NCI-H1048 (cell line): Measurements from ENCODE around the gene ALK.

ENCODE experiments used
- DNase-seq: peaks from one replicate; lab custom pipeline; 2025; lab: John Stamatoyannopoulos, UW

Gene ALK

DNA sequence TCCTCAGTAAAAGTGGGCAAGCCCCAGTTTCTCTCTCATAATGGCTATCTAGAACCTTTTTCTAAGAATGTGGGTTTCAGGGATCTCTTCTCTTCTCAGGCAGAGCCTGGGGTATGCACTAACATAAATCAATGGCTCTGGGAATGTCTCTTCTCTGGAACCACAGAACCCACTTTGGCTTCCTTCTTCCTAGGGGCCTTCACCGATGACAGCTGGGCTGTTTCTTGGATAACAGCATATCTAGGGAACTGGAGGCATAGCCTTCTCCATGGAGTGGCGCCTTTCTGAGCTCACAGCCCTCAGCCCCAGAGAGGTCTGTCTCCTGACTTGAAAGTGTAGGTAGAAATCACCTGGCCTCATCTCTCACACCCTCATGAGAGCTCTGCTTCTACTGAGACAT lies 558.3 kb downstream of the ALK start:
- no peak for DNase-seq

DNA sequence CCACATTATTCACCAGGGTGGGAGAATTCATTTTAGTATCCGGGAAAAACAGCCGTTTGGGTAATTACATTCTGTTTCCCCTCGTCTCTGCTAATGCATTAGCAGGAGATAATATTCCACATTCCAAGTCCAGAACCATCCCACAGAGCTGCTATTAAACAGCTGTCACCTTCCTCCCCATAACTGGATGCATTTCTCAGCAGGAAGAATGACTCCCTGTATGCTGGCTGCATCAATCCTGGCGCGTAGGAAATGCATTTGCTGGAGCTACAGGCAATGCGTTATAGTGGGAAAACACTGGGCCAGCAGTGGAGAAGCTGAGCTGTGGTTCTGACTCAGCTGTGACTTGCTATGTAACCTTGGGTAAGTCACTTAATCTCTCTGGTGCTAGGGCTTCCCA lies 560.2 kb downstream of the ALK start:
- no peak for DNase-seq

DNA sequence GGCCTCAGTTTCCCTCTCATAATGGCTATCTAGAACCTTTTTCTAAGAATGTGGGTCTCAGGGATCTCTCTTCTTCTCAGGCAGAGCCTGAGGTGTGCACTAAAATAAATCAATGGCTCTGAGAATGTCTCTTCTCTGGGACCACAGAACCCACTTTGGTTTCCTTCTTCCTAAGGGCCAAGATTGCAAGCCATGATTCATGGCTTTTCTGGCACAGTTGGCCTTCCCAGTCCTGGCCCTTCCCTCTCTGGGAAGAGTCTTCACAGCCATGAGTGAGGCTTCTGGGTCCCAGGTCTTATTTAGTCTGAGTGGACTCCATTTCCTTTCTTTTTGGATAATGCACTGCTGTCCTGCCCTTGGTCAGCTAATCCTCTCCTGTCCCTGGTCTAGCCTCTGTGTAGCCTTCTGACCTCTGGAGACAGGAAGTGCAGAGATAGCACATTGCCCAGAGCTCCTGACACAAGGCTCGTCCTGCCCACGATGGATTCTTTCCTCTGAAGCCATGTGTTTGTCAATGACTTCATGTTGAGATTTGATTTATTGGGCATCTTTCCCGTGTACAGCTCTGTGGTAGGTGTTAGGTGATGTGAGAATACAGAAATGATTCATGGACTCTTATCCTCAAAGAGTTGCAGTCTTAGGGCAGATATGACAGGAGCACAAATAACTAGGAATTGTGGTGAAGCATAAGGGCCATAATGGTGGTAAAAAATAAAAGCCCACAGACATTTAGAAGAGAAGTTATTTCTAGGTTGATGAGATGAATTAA lies 561.2 kb downstream of the ALK start:
- no peak for DNase-seq

DNA sequence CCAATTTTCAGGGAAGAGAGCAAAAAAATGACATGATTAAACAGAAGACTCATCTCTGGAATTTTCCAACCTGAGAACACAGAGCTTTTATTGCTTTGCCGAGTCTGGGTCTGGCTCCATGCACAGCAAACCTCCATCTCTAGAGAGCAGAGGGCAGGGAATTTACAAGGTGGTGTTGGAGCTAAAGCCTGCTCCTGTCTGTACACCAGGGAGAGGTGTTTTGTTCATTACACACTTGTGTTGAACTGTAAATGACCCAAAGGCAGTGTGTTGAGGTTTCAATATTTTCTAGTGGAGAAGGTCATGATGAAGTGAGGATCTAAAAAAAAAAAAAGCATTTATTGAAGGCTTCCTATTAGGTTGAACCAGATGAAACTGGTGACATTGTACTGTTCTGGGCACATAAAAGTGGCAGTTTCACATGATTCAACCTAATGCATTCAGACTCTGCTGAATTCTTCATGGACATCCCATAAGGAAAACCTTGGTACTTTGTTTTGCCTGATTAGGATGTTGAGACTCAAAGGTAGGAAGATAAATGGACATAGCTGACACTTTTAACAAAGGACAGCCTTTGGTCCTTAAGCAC lies 567.9 kb downstream of the ALK start:
- DNase-seq = no peak

DNA sequence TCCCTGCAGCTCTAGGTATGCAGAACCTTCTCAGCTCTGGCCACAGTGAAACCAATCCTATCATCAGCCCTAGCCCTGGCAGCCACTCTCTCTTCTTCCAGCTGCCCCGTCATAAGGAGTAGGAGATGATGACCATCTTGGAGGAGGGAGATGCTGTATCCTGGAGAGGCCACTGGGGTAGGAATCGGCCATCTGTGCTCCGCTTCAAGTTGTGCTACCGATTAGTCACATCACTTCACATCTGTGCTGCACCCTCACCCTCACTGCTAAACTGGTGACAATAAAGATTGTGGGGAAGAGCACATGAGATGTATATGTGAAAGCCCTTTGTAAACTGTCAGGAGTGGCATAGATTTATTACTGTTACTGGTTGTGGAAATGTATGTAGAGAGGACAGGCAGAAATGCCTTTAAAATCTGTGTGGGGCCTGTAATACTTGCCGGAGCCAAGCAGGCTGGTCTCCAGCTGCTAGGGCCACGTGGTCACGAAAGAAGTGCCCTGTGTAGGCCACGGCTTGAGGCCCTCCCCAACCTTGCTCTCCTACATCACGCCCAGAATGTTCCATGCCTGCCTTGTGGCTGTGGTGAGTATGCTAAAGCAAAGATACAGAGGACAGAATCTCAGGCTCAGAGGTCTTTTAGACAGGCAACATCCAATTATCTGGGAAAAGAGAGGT lies 569.3 kb downstream of the ALK start:
- no peak for DNase-seq

DNA sequence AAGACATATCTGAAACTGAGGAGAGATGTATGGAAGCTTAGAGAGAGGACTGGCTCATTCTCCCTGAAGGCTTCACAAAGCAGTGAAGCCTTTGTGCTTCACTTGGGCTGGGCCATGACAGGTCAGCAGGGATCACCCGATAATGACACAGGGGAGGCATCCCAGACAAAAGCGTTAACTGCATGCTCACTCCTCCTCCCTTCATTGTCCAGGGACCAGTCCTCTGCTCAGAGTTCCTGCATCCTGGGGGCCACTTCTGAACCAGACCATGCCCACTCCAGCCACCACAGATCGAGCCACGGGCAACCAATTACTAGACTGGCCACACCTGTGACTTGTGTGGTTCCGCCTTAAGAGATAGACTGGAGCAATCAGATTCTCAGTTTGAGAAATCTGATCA lies 570.1 kb downstream of the ALK start:
- no peak for DNase-seq

DNA sequence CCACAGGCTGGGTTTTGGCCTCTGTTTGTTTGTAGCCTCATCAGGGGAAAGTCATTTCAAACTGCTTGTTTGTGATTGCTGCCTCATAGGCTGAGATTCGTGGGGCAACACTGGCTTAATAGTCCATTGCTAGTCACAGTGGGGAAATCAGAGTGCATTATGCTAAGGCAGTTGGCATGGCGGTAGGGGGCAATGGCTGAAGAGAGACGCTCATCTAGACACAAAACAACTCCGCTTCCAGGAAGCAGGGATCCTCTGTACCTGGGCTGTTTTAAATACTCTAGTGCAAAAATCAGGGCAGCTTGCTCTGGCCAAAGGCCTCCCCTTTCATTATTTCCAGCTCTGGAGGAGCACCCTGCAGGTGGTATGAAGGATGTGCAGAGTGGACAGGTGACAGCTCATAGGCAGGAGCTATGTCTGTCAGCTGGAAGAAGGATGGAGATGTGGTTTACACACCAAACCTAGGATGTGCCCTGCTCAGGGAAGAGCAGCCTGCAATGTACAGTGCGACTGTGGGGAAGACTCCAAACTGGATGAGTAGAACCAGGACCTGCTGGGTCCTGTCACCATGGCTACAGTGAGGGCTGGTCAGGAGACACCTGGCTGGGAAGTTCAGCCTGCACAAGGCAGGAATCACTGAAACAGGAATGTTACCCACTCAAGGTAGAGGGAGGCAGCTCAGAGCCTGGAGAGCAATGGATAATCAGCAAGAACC lies 571.9 kb downstream of the ALK start:
- no peak for DNase-seq

DNA sequence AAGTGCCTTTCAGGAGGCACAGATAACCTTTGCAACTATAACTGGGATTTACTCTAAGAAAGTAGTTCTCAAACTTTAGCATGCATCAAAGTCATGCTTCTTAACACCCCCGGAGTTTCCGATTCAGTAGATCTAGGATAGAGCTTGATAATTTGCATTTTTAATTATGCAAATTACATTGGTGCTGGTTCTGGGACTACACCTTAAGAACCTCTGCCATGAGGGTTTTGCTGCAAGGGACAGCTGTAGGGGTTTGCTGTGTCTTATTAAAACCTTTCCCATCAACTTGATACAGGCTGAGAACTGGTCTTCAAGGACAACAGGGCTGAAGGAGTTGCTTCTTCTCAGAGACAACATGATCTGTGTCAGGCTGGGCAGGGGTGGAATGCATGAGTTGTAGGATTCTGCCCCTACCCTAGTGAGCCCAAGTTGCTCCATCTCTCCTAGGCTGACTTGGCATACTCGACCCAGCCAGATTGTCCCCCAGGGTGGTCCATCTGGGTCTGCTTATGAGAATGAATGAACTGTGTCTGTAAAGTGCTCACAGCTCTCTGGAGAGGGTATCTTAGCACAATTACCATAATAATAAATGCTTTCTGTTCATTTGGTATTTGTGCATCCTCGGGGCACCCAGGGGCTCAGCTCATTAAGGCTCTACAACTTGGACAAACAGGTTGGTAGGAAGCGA lies 573.5 kb downstream of the ALK start:
- DNase-seq = no peak

DNA sequence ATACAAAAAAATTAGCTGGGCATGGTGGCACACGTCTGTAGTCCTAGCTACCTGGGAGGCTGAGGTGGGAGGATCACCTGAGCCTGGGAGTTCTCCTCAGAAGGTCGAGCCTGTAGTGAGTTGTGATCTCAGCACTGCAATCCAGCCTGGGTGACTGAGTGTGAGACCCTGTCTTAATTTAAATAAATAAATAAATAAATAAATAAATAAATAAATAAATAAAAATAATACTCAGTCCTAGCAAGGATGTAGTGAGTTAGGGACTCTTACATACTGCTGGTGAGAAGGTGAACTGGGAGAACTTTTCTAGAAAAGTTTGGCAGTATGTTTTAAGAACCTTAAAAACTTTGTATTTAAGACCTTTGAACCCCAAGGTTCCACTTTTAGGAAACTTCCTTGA lies 576.1 kb downstream of the ALK start:
- DNase-seq = no peak

DNA sequence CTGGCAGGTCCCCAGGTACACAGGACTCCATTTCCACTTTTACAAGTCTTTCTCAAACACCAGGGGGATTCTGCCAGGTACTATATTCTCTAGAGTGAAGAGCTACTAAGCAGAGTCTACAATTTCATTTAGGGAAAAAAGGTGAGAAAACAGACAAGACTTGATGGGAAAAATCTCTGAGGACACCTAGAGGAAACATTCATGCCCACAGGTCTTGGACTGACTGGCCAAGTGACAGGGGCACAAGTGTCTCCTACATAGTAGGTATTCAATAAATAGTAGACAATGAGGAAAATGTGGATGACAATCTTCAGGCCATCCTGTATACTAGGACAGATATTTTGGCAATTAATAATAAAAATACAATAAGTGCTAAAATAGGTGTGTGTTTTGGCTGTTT lies 577.6 kb downstream of the ALK start:
- no peak for DNase-seq

DNA sequence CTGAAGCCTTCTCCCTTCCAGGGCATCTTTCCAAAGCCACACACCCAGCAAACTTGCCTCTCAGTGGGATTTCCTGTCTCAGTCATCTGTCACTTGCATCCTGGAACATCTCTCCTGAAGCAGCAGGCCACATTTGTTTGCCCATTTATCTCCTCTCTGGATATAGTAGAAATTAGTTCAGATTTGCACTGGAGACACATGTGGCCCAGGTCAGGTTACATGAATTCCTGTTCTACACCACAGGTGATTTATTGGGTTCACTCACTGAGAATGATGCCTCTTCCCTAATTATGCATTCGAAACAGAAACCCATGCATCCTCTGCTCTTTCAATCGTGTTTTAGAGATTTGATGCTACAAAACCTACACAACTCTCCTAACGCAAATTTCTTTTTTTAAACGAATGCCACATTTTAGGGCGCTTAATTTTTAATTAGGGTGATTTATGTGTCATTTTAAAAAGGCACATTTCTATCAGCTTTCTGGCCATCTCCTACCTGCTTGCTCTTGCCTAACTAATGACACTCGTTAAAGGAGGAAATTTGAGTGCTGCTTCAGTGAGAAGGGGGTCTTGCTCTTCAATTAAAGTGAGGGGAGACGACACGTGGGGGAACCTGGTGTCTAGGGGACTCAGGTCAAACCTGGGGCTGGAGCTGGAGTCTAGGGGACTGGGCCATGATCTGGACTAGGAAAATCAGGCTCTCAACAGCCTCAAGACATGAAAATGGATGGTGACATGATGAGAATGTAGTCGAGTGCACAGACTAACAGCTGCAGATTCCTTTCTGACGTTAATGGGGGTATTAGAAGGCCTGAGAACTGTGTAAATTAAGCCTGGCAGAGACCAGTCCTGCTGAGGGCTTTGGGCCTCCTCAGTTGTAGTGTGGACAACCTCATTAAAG lies 584.8 kb downstream of the ALK start:
- no peak for DNase-seq

DNA sequence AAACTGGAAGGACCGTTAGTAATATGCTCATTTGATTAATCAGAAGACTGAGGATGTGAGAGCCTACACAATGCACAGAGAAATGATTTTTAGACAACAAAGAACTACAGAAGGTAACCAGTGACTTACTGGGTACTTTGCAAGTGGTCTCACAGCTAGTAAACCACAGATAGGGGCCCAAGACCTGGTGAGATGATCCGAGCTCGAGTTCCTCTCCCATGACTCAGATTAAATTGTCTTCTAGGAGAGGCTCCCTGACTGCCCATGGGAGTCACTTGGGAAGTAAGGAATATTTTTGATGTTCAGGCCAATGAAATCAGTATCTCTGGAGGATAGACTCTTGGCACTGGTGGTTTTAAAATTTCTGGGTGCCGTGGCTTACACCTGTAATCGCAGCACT lies 586.0 kb downstream of the ALK start:
- DNase-seq = no peak

DNA sequence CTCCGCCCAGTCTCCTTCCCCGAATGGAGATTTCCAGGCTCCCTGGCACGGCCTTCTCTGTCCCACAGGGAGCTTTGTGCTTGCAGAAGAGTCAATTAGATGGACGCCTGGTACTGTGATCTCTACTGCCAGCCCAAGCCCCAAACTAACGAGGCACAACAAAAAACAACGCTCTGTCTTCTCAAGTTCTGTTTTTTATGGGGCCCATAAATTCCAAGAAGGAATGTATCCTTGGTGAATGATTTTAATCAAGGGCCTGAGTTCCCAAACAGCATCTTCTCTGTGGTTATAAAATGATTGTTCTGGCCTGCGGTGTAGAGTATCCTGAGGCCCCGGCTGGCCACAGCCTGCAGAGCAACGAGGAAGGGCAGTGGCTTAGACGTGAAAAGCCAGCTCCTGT lies 586.7 kb downstream of the ALK start:
- DNase-seq = no peak

DNA sequence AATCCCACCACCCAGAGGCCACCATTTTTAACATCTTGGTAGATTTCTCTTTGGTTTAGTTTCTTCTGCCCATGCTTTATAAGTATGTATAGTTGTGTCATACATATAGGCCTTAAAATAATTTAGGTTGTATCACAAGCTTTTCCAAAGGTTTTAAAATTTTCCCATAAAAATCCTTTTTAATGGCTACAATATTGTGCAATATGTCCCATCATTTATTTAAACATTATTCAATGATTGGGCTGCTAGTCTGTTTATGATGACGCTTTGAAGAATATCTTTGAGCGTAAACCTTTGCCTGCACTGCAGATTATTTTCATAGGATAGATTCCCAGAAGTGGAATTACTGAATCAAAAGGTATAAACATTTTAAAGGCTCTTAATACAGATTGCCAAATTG lies 588.8 kb downstream of the ALK start:
- no peak for DNase-seq

DNA sequence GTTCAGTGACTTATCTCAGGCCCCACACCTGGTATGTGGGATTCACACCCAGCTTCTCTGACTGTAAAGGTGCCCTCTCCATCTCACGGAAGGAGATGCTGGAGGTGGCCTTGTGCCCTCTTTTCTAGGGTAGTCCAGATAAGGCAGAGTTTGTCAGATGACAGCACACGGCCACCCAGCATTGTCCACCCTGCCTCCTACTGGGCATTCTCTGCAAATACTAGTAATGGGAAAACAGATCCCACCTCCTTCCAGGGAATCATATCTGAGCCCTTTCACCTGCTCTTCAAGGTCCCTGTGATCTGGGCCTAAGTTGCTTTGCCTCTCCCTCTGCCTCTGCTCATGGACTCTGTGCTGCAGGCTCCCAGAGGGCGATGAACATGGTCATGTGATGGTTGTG lies 591.5 kb downstream of the ALK start:
- no peak for DNase-seq

DNA sequence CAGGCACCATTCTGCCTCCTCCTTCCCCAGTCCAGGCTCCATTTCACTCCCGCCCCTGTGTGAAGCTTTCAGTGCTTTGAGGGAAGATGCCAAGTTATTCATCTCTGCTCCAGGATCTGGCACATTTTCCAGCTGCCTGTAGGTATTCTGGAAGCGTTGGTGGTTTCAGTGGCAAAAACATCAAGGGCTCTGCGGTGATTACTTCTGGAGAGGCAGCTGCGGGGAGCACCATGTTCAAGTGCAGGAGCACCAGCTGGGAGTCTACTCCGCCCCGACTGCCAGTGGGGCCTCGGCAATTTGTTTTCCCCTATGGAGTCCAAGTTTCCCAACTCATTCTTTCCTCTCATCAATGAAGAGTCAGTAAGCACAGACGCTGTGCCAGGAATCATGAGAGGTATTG lies 594.5 kb downstream of the ALK start:
- no peak for DNase-seq

DNA sequence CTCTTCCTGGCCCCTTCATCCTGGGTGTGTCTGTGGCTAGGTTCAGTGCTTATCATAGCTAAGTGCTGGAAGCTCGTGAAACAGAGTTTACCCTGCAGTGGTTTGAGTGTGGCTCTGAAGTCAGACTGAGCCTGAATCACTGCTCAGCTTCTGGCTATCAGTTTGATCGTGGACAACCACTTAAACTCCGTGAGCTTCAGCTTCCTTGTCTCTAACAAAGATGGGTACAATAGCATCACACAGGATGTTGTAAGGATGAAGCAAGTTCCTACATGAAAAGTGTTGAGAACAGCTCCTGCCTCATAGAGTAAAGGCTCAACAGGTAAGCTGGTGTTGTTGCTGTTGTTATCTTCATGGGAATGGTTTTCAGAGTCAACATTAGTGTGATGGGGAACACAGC lies 595.8 kb downstream of the ALK start:
- DNase-seq = no peak

DNA sequence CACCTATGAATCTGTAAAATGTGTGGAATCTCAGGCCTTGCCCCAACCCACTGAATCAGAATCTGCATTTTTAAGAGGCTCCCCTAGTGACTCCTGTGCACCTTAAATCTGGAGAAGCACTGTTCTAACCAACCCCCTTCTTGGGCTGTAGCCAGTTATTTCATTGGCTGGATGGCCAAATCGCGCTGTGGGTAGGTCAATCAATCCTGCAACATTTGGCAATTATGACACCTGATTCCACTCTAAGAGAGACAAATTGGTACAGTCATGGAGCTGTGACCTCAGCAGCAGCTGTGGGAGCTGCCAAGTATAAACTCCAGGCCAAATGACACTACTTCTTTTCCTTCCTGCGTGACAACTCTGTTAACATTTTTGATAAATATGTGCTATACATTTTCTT lies 597.4 kb downstream of the ALK start:
- DNase-seq = no peak

DNA sequence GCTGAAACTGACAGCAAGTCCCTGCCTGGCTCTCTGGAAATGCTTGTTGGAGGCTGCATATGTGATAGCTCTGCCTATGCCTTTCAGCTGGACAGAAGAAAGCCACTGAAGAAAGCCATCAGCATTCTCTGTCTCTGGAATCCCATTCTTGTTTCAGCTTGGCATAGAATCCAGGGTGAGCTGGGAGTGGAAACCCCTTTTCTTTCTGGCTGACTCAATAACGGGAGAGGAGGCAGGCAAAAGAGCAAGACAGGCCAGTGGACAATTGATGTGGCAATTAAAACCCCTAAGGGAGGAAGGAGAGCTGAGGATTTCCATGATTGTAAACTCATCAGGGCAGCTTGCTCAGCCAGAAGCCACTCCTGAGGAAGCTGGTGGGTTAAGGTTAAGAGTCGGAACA lies 598.1 kb downstream of the ALK start:
- DNase-seq = no peak

DNA sequence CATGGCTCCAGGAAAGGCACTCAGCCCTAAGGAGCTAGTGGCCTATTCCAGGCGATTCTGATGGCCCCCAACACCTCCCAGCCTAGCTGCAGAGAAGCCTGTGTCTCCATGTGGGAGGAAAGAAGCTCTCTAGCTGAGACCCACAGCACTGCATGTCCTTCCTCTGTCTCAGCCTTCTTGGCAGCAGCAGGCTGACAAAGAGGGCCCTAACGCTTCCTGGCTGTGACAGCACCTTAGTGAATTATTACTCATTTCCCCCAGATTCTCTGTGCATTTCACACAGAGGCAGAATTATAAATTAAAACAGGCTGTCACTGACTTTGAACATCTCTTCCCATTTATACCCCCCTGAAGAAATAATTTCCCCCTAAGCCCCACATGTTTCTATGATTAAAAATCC lies 599.4 kb downstream of the ALK start:
- no peak for DNase-seq

DNA sequence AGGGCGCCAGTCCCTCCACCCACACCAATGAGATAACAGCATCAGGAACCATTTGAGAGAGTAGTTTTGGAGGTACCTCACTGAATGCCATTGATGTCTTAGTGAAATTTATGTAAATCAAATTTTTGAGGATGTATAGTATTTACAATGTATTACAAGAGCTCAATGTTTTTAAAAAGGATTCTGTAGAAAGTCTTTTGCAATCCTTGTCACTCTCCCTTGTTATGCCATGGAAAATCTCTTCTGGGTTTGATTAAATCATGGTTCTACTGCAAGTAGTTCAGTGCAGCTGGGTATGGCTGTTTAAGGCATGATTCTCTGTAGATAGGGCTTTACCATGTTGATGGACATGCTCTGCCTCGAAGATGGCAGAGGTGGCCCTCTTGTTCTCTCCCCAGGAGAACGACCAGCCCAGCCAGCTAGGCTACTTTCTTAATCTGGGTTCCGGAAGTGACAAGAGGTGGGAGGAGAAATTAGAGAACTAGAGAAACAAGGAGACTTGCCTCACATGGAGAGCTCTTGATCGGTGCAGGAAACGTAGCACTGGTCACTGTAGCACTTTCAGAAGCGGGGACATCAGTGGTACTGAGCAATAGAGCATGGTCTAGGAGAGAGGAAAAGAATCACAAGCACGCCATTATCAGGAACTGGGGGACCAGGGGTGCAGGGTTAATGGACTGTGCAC lies 603.4 kb downstream of the ALK start:
- no peak for DNase-seq
